Bronchial epithelial cell (primary cell): ENCODE data around the gene CA7. TPM values are rescaled to one million over a fixed set of nuclear protein-coding genes. Genes with fewer than 3 reads are reported as not detected.

Experiments
- DNase-seq: peaks from one replicate; pipeline ENCODE4 v3.0.0-alpha.2; 2010; ENCODE audit warnings: low read depth
- FAIRE-seq: peaks from 2 replicates; lab custom pipeline; 2011; peaks lifted over from hg19 to GRCh38; lab: Jason Lieb, UNC
- H3K27me3 ChIP-seq: 2 replicates; pipeline ENCODE4 v1.5.1; 2011; ENCODE audit warnings: low read length; ENCODE audit not compliant: control insufficient read depth, insufficient read depth
- H3K36me3 ChIP-seq: 2 replicates; pipeline ENCODE4 v1.5.1; 2011; ENCODE audit warnings: low read length; ENCODE audit not compliant: control insufficient read depth, insufficient read depth
- H3K4me3 ChIP-seq: 2 replicates; pipeline ENCODE4 v1.5.1; 2011; ENCODE audit warnings: mild to moderate bottlenecking, low read depth, low read length, control low read depth
- total RNA-seq: library from RNA; depleted of rRNA; stranded (reverse); fragments of >200 nt; gene quantifications from 2 replicates; pipeline ENCODE4 v1.2.1, GENCODE V29; 2014
- TF ChIP-seq, protein P1 (sequence below): IDR thresholded peaks from 2 replicates; pipeline ENCODE4 v1.5.1; 2011; ENCODE audit warnings: mild to moderate bottlenecking, moderate library complexity, low read length, control low read depth, inconsistent platforms; ENCODE audit not compliant: insufficient read depth, severe bottlenecking

CA7 gene
- total RNA-seq, 1 donor from 2014 or later: not detected

DNA sequence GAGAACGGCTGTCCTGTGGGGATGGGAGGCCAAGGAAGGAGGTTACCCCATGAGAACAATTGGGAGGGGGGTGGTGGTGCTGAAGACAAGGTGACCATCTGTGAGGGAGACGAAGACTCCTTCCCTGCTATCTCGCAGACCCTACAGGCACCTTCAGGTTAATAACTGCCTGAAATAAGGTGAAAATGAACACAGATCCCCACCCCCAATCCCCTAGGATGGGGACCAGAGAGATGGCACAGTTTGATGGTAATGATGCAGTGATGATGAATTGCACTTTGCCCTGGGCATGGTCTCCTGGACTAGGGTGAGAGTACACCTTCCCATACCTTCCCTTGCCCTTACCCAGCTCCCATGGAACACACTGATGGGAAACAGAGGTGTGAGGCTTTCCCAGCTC lies 12.0 kb upstream of the CA7 start:
- TF ChIP-seq, protein P1, sequence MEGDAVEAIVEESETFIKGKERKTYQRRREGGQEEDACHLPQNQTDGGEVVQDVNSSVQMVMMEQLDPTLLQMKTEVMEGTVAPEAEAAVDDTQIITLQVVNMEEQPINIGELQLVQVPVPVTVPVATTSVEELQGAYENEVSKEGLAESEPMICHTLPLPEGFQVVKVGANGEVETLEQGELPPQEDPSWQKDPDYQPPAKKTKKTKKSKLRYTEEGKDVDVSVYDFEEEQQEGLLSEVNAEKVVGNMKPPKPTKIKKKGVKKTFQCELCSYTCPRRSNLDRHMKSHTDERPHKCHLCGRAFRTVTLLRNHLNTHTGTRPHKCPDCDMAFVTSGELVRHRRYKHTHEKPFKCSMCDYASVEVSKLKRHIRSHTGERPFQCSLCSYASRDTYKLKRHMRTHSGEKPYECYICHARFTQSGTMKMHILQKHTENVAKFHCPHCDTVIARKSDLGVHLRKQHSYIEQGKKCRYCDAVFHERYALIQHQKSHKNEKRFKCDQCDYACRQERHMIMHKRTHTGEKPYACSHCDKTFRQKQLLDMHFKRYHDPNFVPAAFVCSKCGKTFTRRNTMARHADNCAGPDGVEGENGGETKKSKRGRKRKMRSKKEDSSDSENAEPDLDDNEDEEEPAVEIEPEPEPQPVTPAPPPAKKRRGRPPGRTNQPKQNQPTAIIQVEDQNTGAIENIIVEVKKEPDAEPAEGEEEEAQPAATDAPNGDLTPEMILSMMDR: no peak
- no peak overlapping the region for H3K4me3 ChIP-seq
- no peaks in the 10 kb centered on the region for H3K27me3 ChIP-seq
- H3K36me3 ChIP-seq: no peaks in the 10 kb centered on the region
- FAIRE-seq: no peak
- no peak for DNase-seq

DNA sequence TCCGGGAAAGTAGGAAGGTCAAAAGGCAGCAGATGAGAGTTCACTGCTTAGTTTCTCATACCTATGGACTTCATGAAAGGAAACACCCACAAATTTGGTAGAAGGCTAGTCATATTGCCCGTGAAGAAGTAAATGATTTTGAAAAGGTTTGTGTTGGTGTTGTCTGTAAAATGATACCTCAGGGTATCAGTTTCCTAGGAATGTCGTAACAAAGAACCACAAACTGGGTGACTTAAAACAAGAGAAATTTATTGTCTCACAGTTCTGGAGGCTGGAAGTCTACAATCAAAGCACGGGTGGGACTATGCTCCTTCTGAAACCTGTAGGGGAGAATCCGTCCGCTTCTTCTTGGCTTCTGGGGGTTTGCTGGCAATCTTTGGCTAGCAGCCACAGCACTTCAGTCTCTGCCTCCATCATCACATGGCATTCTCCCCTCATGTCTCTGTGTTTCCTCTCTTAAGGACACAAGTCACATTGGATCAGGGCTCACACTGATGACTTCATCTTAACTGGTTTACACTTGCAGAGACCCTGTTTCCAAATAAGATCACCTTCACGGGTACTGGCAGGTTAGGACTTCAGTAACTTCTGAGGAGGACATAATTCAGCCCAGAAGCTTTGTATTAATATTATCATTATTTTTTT lies 11.4 kb upstream of the CA7 start:
- TF ChIP-seq, protein P1: no peak
- Histone ChIP-seq H3K27me3 (no peaks in the 10 kb centered on the region), H3K36me3 (no peaks in the 10 kb centered on the region), H3K4me3 (no peak overlapping the region)
- DNase-seq (peak; percentile 74), FAIRE-seq (no peak)

DNA sequence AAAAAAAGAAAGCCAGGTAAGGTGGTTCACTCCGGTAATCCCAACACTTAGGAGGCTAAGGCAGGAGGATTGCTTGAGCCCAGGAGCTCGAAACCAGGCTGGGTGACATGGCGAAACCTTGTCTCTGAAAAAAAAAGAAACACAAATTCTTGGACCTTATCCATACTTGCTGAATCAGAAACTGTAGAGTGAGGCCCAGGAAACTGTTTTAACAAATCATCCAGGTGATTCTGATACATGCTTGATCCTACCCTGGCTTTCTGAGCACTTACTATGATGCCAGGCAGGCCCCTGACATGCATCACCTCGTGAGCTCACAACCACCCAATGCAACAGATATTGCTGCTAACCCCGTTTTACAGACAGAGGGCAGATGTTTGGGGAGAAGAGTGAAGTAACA lies 9.5 kb upstream of the CA7 start:
- Histone ChIP-seq H3K36me3 (no peaks in the 10 kb centered on the region), H3K27me3 (no peaks in the 10 kb centered on the region), H3K4me3 (no peak overlapping the region)
- DNase-seq (peak; percentile 50), FAIRE-seq (no peak)
- TF ChIP-seq, protein P1: no peak

DNA sequence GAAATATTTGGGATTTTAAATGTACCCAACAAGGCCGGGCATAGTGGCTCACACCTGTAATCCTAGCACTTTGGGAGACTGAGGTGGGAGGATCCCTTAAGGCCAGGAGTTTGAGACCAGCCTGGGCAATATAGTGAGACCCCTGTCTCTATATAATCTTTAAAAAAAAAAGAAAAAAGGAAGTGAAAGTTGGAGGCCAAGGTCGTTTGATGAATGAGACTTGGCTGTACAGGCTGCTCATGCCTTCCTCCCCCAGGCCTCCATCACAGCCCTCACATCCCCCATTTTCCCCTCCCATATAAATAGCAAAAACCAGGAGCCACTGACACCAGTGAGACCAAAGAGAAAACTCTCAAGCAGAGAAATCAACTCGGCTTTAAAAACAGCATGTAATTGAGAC lies 3.3 kb upstream of the CA7 start:
- TF ChIP-seq, protein P1: no peak
- H3K36me3 ChIP-seq: no peaks in the 10 kb centered on the region
- no peak for DNase-seq
- peaks cover 15% of the 10 kb centered on the region for H3K27me3 ChIP-seq
- FAIRE-seq: no peak
- H3K4me3 ChIP-seq: no peak overlapping the region

DNA sequence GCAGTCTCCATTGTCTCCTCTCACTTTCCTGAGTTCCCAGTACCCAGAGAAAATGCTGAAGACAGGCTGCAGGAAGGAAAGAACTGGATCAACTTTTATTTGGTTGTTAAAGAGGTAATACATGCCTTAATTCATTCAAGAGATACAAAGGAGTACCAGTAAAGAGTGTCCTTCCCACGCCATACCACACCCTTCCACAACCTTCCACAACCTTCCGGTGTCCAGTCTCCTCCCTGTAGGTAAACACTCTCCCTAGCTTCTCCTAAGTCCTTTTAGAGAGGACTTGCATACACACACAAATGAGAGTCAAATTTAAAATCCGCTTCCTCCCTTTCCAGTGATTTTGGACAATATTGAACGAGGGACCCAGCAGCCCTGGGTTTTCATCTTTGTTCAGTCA lies 2.8 kb upstream of the CA7 start:
- peaks cover 15% of the 10 kb centered on the region for H3K27me3 ChIP-seq
- DNase-seq (no peak), FAIRE-seq (no peak)

More for the DNA sequence above, 2.8 kb upstream of the CA7 start:
- TF ChIP-seq, protein P1: no peak
- Histone ChIP-seq H3K4me3 (no peak overlapping the region), H3K36me3 (no peaks in the 10 kb centered on the region)
